CD4-positive, alpha-beta T cell treated with Interleukin-17A for 4 hours (primary cell): Measurements from ENCODE around the gene HTRA3.
"Not testable (repeated sequence)": the region's sequence is repeated elsewhere in the genome, so short reads cannot be mapped to it uniquely, and the experiment has no call there.

Experiments used
- DNase-seq: peaks from one replicate; pipeline ENCODE4 v3.0.0-alpha.2; 2020; ENCODE audit warnings: mixed read lengths

HTRA3 gene

DNA sequence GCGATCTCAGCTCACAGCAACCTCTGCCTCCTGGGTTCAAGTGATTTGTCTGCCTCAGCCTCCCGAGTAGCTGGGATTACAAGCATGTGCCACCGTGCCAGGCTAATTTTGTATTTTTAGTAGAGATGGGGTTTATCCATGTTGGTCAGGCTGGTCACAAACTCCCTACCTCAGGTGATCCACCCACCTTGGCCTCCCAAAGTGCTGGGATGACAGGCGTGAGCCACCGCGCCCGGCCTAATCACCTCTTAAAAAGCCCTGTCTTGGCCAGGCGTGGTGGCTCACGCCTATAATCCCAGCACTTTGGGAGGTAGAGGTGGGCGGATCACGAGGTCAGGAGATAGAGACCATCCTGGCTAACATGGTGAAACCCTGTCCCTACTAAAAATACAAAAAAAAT is 79.7 kb downstream of the HTRA3 start:
- DNase-seq, result not testable (repeated sequence)

DNA sequence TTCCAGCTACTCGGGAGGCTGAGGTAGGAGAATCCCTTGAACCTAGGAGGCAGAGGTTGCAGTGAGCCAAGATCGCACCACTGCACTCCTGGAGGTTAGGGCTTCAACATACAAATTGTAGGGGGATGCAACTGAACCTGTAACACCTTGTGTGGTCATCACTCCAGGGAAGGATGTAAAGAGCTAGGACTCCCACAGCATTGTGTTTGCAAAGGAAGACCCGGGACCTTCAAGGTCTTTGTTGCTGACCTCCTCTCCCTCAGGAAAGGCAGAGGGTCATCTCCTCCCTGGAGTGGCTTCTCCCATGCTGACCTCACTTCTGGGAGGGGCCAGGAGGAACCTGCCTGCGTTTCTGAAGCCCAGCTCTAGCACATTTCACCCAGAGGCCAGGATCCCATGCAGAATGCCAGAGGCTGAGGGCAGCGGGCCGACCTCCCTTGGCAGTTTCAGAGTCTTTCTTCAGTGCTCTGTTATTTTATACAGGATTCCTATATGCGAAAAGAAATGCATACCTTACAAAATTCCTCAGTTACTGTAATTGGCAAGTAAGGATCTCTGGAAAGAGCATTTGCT is 80.2 kb downstream of the HTRA3 start:
- no peak for DNase-seq

DNA sequence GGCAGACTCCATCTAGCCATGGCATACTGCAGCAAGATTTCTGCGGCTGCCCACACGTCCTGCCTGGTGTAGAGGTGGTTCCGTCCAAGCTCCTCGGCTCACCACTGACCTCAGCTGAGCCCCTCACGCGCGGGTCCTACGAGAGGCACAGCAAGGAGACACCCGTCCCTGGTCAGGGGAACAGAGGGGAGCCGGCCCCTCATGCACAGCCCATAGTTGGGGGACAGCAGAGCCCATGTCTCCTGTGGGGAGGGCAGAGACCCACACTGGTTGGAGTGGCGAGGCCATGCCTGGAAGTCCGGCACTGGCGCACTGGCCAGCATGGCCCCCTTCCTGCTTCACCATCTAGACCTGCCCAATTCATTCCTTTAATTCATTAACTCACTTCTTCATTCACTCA is 80.8 kb downstream of the HTRA3 start:
- no peak for DNase-seq

DNA sequence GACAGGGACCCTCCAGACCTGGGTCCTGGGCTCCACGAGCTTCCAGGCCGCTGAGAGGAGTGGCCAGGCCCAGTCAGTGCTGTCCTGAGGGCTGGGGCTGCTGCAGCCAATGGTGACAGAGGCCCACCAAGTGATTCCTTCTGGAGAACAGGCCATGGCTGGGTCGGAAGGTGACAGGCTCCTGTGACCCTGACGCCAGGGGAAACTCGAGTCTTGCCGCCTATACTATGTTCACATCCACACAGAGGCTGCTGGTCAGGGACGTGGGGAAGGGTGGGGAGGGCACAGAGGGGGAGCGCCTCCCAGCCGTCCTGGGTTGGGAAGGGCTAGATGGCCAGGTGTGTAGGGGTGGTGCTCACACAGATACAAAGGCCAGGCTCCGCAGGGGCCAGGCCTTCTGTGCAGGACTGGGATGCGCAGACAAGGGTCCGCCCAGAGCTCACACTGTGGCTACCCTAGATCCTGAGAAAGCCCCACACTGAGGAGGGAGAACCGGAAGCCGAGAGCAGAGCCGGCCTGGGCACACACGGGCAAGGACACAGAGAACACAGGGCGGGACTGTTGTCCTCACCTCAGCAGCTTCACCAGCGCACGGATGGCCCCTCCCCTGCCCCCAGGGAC is 81.4 kb downstream of the HTRA3 start:
- DNase-seq, result no peak

DNA sequence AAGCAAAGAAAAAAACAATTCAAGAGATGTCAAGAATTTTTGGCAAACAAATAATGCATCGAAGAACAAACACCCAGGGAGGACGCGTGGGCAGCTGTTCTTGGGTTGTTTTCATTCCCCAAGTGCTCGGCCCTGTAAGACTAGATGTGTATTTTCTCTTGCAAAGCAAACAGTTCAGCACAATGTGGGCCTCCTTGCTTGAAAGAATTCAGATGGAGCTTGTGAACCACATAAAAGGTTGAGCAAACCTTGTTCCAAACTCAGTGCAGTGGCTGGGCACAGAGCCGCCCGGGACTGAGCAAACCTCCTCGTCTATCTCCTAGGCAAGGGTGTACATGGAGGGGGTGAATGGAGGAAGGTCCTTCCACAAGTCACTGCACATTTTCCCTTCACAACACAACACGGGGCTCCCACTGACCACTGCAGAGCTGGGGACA is 82.4 kb downstream of the HTRA3 start:
- DNase-seq, result no peak

DNA sequence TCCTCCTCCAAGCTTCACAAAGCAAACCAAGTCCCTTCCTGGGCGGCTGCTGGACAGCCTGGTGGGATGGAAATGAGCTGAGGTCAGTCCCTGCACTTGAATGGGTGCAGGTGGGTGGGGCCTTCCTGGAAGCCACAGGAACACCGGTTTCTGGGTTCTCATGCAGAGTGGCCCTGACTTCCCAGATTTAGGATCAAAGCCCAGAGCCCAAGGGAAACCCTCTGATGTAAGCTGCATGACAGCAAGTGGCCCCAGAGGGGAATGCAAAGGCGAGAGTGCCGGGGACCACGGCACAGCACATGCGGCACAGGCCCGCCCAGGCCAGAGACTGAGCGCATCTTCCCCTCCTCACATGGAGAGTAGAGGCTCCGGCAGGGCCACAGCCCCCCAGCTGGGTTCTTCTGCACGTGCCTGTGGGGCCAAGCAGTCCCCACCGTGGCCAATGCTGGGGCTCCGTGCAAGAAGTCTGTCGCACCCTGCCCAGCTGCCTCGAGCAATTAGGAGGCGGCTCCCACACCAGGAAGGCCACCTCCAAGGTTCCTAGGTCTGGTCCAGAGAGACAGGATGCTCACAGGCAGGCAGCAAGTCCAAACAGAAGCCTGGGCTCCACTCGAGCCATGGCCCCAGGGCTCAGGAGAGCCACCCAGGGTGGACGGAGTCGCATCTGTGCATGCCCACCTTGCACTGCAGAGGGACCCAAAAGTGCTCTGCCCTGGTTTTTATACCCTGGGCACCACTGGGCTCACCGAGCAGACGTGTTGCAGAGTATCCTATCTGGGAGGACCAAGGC is 83.0 kb downstream of the HTRA3 start:
- no peak for DNase-seq

DNA sequence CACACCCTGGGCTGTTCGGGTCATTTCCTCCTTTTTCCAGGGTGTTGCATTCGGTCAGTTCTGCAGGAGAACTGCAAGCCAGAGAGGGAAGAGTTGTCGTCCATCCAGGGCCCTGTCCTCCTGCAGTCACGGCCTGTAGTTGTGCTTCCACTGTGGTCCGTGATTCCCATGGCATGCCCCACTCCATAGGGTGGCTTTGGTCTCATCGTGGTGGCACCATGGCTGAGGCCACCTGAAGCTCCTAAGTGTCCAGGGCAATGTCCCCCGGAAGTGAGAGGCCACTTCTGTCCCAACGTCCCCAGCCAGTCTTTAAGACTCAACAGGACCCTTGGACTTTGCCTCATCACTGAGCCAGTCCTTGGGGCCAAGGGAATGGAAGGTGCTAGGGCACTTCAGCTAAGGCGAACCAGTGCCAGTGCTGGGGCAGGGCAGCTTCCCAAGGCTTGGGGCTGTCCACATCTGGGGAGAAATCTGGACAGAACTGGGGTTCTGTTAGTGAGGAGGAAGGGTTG is 83.7 kb downstream of the HTRA3 start:
- DNase-seq, result no peak

DNA sequence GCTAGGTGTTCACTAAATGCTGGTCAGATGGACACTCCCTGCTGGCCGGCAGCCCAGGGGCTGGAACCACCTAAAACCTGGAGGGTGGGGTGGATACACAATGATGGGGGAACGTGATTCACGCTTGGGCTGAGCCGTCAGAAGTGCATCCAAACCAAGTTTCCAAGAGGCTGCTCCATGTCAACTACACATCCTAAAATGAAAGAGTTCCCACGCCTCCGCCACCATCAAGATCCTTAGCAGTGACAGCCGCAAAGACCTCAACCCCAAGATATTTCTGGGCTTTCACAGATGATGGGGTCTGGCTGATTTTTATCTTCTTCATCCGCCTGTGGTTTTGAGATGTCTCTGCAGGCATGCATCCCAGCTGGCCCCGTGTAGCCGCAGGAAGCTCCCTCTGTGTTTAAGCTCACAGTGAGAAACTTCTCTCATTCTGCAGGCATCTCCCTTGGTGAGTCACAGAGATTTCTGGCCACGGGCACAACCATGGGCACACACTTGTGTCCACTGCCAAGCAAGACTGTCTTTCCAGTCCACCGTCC is 84.4 kb downstream of the HTRA3 start:
- DNase-seq, result no peak

DNA sequence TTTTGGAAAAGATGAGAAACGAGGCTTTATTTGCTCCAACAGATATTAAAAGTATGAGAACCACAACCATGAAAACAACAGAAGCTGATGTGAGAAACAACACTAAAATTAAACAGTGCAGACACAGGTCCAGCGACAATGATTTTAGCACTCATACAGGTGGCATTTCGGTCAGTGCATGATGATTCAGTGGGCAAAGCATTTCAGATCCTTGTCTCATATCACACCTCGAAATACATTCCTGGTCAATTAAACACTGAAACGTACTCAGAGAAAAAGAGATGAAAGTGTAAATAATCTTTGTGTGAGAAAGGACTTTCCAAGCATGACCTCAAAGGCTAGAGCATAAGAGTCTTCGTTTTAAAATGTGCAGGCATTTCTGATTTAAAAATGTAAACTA is 85.8 kb downstream of the HTRA3 start:
- DNase-seq, result no peak

DNA sequence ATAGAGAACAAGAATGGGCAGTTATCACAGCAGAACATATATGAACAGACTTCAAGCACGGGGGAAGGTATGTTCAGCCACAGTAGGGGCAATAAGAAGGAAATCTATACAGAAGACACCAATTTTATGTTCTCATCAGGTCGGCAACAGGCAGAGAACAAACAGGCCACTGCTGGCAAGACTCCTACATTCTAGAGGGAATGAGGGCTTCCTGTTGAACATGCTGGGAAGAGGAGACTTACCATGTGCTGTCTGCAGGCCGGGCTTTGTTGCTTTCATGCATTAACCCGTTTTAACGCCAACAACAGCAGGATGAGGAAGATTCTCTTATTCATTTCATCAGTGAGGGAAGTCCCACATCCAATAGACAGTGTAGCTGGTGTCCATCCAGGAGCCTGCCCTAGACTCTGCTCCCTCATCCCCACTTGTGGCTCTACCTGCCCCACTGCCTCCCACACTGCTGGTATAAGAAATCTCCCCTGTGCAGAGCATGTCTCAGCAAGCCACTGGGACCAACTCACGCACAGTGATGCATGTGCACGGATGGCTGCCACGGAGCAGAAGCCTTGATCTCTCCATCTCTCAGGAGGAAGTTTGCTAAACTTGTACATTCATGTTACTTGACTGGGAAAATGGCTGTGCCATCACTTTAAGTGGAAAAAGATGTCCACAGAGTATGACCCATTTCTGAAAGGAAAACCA is 86.5 kb downstream of the HTRA3 start:
- no peak for DNase-seq
